Activated CD4-positive, alpha-beta T cell treated with anti-CD3 and anti-CD28 coated beads, Interleukin-2, amount 50 U/mL, for 1 hour (primary cell): ENCODE data around the gene THADA.

Experiments used
- DNase-seq: peaks from one replicate; pipeline ENCODE4 v3.0.0-alpha.2; 2020

Gene THADA

GRCh38 chr2:43227830-43228281 is 368.0 kb downstream of the THADA start:
- no peak for DNase-seq

- peak; percentile 60 for DNase-seq
These were observed 368.6 kb downstream of the THADA start for GRCh38 chr2:43226955-43227829.

- peak; percentile 95 for DNase-seq
These were observed 369.3 kb downstream of the THADA start, which contains the start of gene ZFP36L2 for GRCh38 chr2:43226558-43226954. ZFP36L2 (minus strand) TSS chr2:43226606; CDS start chr2:43226315, 291 bp downstream.

DNA sequence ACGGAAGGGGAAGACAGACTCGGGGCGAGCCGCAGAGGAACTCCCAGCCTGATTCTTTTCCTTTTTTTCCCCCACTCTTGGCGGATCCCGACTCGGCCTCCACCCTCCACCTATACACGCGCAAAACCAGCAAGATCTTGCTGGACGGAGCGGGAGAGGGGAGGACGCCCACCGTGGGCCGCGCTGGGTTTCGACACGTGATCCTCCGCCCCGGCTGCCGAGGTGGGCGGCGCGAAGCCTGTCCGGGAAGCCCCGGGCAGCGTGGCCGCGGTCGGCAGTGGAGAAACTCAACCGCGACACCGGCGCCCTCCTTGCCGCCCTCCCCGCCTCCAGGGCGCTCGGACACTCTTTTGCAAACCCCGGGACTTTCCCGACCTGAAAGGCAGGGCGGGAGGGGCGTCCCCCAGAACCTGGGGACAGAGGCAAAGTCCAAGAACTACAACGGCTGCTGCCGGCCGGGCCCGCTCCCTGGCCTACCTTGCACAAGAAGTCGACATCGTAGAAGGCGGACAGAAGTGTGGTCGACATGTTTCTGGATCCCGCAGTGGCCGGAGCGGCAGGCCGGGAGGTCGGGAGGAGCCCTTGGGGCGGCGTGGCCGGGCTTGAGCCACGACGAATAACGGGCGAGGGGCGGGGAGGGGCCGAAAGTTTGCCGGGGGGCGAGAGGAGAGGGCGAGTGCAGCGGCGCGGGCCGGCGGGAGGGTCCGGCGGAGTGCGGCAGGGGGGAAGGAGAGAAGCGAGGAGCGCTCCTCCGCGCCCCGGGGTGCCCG is 369.9 kb downstream of the THADA start:
- DNase-seq, result peak; percentile 50

- peak; percentile 63 for DNase-seq
These were observed 370.6 kb downstream of the THADA start for GRCh38 chr2:43225093-43225787.

DNA sequence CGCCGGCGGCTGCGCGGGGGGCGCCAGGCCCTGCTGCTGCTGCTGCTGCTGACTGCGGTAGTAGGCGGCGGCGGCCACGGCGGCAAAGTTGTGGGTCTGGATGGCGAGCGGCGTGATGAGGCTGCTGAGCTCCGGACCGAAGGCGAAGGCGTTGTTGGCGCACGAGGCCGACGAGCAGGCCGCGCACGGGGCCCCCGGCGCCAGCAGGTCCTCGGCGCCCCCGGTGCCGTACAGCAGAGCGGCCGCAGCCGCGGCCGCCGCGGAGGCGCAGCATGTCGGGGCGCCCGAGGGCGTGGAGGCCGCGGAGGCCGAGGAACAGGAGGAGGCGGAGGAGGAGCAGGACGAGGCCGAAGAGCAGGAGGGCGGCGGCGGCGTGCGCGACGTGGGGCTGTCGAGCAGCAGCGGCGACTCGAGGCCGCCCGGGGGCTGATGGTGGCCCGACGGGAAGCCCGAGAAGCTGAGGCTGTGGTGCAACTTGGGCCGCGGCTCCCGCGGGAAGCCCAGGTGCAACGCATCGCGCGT is 371.2 kb downstream of the THADA start:
- DNase-seq, result peak; percentile 46

- DNase-seq, result peak; percentile 72
These were observed 371.7 kb downstream of the THADA start for GRCh38 chr2:43224131-43224570.

- DNase-seq, result no peak
These were observed 372.3 kb downstream of the THADA start for GRCh38 chr2:43223521-43224001.

DNA sequence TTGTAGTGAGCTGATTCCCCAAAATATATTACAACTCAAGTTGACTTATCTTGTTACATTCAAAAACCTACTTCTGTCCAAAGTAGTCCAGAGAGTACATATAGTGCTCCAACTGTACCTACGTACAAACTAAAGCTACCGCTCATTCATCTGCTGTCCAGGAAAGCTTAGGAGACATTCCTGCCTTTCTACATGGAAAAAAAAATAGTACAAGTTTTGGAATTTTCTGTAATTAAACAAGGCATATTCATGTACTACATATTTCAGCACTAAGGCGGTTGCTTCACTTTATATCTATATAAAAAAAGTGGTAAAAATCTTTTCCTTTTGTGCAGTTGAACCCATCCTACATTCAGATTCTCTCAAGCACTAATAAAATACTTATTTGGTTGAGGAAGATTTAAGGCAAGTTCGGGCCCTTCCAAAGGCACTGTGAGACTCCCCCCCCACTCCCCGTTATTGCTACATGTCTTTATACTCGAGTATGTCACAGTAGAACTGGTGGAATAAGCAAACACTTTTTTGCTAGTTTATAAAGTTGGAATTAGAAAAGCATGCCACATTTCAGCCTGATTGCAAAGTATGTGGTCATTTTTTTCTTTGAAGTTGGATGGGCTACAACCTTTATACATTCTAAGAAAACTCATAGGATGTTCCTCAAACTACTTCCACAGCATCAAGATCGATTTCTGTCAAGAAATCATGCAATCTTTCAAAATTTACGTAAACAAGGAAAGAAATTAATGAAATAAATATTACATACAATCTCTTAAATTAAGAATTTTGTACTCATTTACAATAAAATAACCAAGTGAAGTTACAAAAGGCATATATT is 373.1 kb downstream of the THADA start:
- DNase-seq, result no peak

GRCh38 chr2:43221763-43222474 is 373.9 kb downstream of the THADA start:
- DNase-seq, result peak; percentile 62

DNA sequence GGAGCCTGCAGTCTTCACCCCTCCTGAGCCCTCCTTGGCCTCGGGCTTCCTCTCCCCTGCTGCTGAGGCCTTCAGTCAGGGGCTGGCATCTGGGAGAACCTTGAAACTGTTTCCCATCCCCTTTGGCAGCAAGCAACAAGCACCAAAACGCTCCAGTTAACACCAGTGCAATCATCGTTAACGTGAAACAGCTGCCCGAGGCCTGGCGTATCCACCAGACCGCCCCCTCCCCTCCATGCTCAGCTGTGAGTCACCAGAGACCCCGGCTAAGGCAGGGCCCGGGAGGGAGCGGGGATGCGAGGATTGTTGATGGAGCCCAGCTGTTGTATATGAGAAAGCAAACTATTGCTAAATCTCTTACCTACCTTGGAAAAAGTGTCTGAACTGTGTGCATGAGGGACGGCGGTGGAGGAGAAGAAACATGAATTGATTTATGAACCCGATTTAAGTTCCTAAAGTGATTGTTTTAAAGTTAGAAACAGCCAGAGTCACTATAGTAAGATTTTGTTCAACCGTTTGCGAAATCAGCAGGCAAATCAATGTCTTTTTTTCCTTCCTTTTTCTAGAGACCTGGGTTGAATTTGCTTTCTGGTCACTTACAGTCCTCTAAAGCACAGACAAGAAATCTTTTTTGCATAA is 374.6 kb downstream of the THADA start:
- DNase-seq, result peak; percentile 53

DNA sequence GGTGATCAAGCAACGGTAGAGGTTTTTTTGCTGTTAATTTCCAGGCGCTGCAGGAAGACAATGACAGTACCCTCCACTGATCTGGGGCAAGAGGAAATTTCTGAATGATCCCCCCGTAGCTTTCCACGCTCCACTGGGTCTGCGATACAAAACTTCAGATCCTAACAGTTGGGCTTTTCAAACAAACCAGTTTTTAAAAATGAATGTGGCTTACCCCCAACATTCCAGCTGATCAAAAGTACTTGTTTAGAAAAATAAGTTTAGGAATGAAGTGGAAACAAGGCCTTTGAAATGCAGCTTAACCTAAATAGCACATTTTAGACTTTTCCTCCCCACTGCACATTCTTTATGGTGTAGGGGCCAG is 375.1 kb downstream of the THADA start:
- DNase-seq, result no peak

DNA sequence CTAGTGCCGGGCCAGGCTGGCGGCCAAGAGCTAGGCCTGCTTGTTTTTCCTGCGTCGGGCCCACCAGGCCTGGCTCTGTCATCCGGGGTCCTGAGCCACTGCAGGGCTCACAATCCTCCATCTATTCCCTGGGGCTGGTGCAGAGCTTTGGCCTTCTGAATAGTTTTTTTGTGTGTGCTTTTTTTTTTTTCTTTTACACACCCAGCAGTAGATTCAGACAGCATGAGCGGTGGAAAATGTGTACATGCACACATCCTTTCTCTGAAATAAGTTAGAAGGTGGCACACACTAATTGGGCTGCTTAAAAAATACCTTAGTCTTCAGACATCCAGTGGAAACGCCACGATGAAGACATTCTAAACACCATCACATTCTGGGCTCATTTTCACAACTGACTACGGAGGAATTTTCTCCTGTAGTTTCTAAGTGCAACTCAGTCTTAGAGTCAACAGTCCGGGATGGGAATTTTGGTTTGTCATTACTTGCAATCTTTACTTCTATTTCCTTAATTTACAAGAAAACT is 375.5 kb downstream of the THADA start:
- no peak for DNase-seq

DNA sequence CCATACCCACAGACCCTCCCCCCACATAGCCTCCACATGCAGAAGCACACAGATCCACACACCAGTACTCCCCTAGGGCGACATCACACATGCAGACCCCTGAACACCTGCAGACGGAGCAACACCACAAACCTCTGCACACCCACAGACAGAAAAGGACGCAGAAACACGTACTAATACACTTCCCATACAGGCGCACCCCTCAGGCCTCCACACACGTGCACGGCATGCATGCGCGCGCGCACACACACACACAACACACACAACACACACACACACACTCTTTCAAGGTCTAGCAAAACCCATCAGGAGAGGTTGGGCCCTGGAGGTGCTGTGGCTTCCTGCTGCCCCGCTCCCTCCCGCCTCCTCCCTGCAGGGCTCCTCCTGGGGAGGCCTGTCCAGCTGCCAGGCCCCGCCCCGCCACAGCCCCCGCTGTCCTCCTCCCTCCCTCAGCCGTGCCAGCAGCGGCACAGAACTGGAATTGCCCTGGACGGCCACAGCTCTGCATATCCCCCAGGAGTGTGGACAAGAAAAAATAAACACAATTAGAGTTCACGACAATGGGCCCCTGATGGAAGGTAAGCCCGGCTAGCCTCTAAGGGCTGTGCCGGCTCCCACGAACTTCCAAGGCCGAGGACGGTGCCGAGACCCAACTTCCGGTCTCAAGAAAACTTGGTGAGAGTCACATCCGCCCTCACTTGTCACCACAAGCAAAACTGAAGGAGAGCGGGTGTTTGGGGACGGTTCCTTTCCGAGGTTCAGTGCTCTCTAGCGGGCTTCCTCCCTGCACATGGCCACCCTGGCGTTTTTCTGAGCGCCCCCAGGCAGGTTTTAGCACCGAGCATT is 376.2 kb downstream of the THADA start:
- peak; percentile 68 for DNase-seq

GRCh38 chr2:43218702-43219382 is 377.0 kb downstream of the THADA start:
- DNase-seq, result peak; percentile 75

GRCh38 chr2:43218155-43218701 is 377.6 kb downstream of the THADA start:
- DNase-seq, result no peak

DNA sequence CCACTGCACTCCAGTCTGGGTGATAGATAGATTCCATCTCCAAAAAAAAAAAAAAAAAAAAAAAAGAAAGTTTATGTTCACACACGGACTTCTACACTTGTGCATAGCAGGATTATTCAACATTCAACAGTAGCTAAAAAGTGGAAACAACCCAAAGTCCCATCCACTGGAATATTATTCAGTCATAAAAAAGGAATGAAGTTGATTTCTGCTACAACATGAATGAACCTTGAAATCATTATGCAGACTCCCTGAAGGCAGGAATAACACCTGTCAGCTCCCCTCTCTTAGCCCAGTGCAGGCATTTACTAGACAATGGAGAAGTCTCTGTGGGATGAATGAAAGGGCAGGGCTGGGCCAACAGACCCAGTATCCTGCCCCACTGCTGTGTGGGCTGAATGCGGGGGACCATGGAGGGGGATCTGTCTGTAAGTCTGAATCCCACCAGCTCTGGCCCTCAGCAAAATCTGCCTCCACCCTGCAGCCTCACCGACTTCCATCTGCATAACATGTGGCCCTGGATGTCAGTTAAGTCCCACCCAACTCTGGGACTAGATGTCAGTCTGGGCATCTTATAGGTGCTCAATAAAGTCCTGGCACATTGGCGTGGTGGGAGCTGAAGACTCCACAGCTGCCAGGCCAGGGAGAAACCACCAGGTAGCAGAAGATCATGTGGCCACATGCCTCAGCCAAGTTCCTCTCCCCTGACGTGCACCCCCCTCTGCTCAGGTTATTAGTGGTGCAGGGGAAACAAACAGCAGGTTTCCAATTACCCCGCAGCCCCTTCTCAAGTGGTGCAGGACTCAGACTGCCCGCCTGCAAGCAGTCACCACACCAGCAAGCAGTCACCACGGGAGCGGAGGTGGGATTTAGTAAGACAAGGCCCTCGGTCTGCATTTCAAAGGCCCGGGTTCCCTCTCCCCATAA is 378.3 kb downstream of the THADA start:
- no peak for DNase-seq
